Progenitor cell of endocrine pancreas (in vitro differentiated cells): ENCODE data around the gene GSX2. TPM values are rescaled to one million over a fixed set of nuclear protein-coding genes. Genes with fewer than 3 reads are reported as not detected.
"Not testable (repeated sequence)": the region's sequence is repeated elsewhere in the genome, so short reads cannot be mapped to it uniquely, and the experiment has no call there.

Experiments
- DNase-seq: peaks from one replicate; pipeline ENCODE4 v3.0.0; 2021; ENCODE audit warnings: low spot score; ENCODE audit not compliant: unreplicated experiment
- H3K27ac Mint-ChIP-seq: 2 replicates; pipeline ENCODE4 v1.8.0; 2021; ENCODE audit warnings: mild to moderate bottlenecking, moderate library complexity, mixed read lengths
- H3K27me3 Mint-ChIP-seq: 2 replicates; pipeline ENCODE4 v1.8.0; 2021; ENCODE audit warnings: mixed read lengths
- H3K36me3 Mint-ChIP-seq: 2 replicates; pipeline ENCODE4 v1.8.0; 2022; ENCODE audit warnings: mixed read lengths; ENCODE audit not compliant: insufficient read depth
- H3K4me1 Mint-ChIP-seq: 2 replicates; pipeline ENCODE4 v1.8.0; 2021; ENCODE audit warnings: low read depth, mixed read lengths
- H3K4me3 Mint-ChIP-seq: 2 replicates; pipeline ENCODE4 v1.8.0; 2021; ENCODE audit warnings: low read depth, mild to moderate bottlenecking, moderate library complexity, mixed read lengths
- H3K9me3 Mint-ChIP-seq: 2 replicates; pipeline ENCODE4 v1.8.0; 2021; ENCODE audit warnings: low read depth, mixed read lengths
- total RNA-seq: library from RNA; stranded (reverse); gene quantifications from 2 replicates; pipeline ENCODE4 v1.2.1, GENCODE V29; 2021
- TF ChIP-seq, protein P1 (sequence below): fragments of 200-600 bp; sonication (generic); IDR thresholded peaks from one replicate; pipeline ENCODE4 v1.5.0; 2021; ENCODE audit warnings: antibody characterized with exemption, mild to moderate bottlenecking; ENCODE audit not compliant: unreplicated experiment

Gene GSX2
- total RNA-seq, 1 donor from 2014 or later: not detected

DNA sequence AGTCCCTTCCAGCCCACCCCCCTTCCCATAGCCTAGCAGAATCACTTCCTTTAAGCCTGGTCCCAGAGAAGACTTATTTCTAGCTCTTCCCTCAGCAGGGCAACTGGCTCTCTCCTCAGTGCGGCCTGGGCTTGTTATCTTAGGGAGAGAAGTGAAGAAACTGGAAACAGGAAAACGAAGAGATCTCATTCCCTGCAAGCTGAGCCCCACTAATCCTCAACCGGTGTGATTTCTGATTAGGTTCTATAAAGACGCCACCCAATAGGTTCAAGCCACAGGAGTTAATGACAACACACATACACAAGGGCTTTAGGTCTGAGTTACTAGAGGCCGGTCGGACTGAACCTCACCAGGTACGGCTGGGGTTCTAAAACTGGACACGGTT is 3.2 kb downstream of the GSX2 start:
- no peak for DNase-seq
- peaks cover 95% of the 10 kb centered on the region for H3K27me3 Mint-ChIP-seq
- H3K4me1 Mint-ChIP-seq: peaks cover 7% of the 10 kb centered on the region
- H3K9me3 Mint-ChIP-seq: no peaks in the 10 kb centered on the region
- TF ChIP-seq, protein P1, sequence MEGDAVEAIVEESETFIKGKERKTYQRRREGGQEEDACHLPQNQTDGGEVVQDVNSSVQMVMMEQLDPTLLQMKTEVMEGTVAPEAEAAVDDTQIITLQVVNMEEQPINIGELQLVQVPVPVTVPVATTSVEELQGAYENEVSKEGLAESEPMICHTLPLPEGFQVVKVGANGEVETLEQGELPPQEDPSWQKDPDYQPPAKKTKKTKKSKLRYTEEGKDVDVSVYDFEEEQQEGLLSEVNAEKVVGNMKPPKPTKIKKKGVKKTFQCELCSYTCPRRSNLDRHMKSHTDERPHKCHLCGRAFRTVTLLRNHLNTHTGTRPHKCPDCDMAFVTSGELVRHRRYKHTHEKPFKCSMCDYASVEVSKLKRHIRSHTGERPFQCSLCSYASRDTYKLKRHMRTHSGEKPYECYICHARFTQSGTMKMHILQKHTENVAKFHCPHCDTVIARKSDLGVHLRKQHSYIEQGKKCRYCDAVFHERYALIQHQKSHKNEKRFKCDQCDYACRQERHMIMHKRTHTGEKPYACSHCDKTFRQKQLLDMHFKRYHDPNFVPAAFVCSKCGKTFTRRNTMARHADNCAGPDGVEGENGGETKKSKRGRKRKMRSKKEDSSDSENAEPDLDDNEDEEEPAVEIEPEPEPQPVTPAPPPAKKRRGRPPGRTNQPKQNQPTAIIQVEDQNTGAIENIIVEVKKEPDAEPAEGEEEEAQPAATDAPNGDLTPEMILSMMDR: no peak
- peak overlapping the region; percentile 37 for H3K27ac Mint-ChIP-seq
- no peaks in the 10 kb centered on the region for H3K36me3 Mint-ChIP-seq
- H3K4me3 Mint-ChIP-seq: peak overlapping the region; percentile 7

DNA sequence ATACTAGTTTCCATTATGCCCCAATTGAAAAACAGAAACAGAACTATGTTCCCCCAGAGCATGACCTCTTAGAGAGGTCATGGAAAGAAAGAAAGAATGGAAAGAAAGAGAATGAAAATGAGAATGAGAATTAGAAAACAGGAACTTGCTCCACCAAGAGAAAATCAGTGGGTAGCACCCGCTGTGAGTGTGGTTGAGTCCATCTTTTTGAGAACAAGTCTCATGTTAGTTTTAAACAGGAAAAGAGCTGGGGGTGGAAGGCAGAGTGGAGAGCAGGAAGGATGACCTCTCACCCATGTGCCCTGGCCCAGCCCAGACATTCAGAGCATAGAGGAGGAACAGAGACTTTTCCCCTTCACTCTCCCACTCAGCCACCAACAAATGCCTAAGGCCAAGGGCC is 4.9 kb downstream of the GSX2 start:
- H3K27me3 Mint-ChIP-seq: peaks cover 96% of the 10 kb centered on the region
- peaks cover 11% of the 10 kb centered on the region for H3K4me1 Mint-ChIP-seq

DNA sequence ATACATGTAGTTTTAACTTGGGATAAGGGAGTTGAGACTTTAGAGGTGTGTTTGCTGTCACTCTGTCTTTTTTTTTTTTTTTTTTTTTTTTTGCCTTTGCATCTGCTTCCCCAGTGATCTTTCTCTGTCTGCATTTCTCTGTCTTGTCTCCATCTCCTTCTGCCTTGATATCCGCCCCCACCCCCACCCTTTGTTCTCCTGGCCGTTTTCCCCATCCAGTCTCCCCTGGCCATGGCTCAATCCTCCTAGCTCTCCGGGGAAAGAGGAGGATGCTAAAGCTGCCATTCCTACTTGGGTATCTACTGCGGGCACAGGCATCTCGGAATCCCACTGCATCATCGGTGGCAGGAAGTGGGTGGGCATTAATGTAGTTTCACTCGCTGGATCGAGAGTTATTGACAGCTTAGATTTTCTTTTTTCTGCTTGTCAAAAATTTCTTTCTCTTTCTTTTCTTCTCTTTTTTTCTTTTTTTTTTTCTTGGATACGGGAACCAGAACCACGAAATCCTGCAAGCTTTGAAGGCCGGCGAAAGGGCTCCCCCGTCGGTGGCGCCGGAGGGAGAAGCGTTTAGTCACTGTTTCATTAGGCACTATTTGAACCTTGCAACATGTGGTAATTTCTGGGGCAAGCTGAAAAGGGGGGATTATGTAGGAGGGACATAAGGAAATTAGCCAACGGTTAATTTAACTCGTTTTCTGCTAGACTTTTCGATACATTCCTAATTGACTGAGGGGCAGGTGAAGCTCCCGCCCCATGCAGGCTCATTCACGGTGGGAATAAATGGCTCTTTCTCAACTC is 8.2 kb downstream of the GSX2 start:
- DNase-seq: no peak
- TF ChIP-seq, protein P1: no peak
- H3K9me3 Mint-ChIP-seq: no peaks in the 10 kb centered on the region
- H3K27ac Mint-ChIP-seq: peak overlapping the region; percentile 63
- H3K4me3 Mint-ChIP-seq: no peak overlapping the region
- peaks cover 11% of the 10 kb centered on the region for H3K4me1 Mint-ChIP-seq
- H3K36me3 Mint-ChIP-seq: no peaks in the 10 kb centered on the region
- H3K27me3 Mint-ChIP-seq: peaks cover 96% of the 10 kb centered on the region

More for the DNA sequence above, 4.9 kb downstream of the GSX2 start:
- DNase-seq: no peak
- H3K9me3 Mint-ChIP-seq: no peaks in the 10 kb centered on the region
- TF ChIP-seq, protein P1: no peak
- no peaks in the 10 kb centered on the region for H3K36me3 Mint-ChIP-seq
- H3K4me3 Mint-ChIP-seq: no peak overlapping the region
- H3K27ac Mint-ChIP-seq: no peak overlapping the region

DNA sequence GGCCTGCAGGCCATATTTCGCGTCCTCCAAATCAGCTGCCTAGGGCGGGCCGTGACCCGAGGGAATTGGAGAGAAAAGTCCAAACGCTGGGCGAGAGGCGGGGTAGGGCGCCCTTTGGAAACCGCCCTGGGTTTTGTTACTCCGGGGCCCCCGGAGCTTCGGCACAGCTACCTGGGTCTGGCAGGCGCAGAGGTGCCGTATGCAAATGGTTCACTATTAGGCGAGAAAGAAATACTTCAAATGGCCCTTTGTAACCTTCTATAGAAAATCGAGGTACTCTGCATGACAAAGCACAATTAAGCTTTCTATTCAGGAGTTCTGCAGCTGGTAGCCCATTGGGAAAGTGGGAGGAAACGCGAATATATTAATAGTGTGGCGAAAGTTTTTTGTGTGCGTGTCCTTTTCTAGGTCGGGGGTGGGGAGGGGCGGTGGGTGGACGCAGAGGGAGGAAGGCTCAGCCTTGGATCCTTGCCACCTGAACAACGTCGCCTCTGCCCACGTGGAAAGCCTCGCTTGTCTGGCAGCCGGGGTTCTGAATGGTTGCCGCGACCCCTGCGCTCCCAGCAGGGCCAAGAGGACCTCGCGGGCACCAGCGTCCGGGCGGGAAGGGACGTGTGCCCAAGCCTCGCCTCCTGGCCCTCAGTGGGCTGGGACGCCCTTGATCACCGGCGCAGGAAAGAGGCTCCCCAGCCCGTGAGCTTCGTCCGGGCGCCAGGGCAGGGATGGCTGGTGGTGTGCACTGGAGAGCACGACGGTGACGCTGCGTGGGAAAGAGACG is 9.5 kb downstream of the GSX2 start:
- DNase-seq: no peak
- H3K4me1 Mint-ChIP-seq: peaks cover 10% of the 10 kb centered on the region
- no peak overlapping the region for H3K27ac Mint-ChIP-seq
- peaks cover 85% of the 10 kb centered on the region for H3K27me3 Mint-ChIP-seq
- TF ChIP-seq, protein P1: no peak
- peak overlapping the region; percentile 39 for H3K4me3 Mint-ChIP-seq
- H3K9me3 Mint-ChIP-seq: no peaks in the 10 kb centered on the region
- H3K36me3 Mint-ChIP-seq: no peaks in the 10 kb centered on the region

DNA sequence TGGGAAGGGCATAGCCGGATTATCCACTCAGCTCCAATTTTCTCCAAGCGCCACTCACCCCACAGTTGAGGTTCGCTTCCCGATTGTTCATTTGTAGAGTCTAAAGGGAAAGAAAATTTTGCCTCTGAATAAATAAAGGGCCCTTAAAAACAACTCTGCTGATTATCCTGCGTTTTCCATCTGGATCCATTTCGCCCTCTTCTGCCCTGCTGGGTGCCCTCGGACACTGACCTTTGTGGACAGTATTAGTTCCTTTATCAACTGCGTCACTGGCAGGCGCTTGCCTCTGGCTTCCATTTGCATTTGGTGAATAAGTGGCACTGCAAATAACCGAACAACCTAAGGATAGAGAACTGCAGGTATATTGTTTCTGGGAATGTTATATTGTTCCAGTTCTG is 10.1 kb downstream of the GSX2 start:
- no peaks in the 10 kb centered on the region for H3K9me3 Mint-ChIP-seq
- H3K4me1 Mint-ChIP-seq: peaks cover 10% of the 10 kb centered on the region
- no peaks in the 10 kb centered on the region for H3K36me3 Mint-ChIP-seq
- H3K27ac Mint-ChIP-seq: no peak overlapping the region
- peaks cover 81% of the 10 kb centered on the region for H3K27me3 Mint-ChIP-seq
- H3K4me3 Mint-ChIP-seq: peak overlapping the region; percentile 39
- no peak for DNase-seq
- TF ChIP-seq, protein P1: no peak

DNA sequence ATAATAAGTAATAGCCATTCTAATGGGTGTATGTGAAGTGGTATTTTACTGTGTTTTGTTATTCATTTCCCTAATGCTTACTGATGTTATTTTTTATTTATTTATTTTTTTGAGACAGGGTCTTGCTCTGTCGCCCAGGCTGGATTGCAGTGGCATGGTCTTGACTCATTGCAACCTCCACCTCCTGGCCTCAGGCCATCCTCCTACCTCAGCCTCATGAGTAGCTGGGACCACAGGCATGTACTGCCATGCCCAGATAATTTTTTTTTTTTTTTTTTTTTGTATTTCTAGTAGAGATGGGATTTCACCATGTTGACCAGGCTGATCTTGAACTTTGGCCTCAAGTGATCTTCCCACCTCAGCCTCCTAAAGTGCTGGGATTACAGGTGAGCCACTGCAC is 13.2 kb downstream of the GSX2 start:
- H3K4me1 Mint-ChIP-seq, H3K9me3 Mint-ChIP-seq, H3K27ac Mint-ChIP-seq, H3K4me3 Mint-ChIP-seq, H3K36me3 Mint-ChIP-seq, DNase-seq: not testable (repeated sequence)
- H3K27me3 Mint-ChIP-seq: peaks cover 61% of the 10 kb centered on the region

DNA sequence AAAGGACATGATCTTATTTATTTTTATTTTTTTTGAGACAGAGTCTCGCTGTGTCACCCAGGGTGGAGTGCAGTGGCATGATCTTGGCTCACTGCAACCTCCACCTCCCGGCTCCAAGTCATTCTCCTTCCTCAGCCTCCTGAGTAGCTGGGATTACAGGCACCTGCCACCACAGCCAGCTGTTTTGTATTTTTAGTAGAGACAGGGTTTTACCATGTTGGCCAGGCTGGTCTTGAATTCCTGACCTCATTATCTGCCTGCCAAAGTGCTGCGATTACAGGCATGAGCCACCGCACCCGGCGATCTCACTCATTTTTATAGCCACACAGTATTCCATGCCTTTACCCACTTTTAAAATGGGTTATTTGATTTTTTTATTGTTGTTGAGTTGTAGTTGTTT is 16.3 kb downstream of the GSX2 start:
- H3K36me3 Mint-ChIP-seq, H3K4me1 Mint-ChIP-seq, H3K27ac Mint-ChIP-seq, DNase-seq, H3K4me3 Mint-ChIP-seq, H3K9me3 Mint-ChIP-seq: not testable (repeated sequence)
- H3K27me3 Mint-ChIP-seq: peaks cover 46% of the 10 kb centered on the region
